Subcutaneous adipose tissue (tissue), 4 donors: ENCODE data around the gene PTPRF. TPM values are rescaled to one million over a fixed set of nuclear protein-coding genes. Genes with fewer than 3 reads are reported as not detected.

ENCODE experiments used
- total RNA-seq, 4 donors: library from RNA; depleted of rRNA; stranded (reverse); fragments of >200 nt; gene quantifications; one replicate each; pipeline ENCODE4 v1.1.0, GENCODE V29; 2016
- TF ChIP-seq, protein P1 (sequence below): fragments of 450-650 bp; IDR thresholded peaks from one replicate; pipeline ENCODE4 v1.5.1; 2016; ENCODE audit warnings: low read depth, mild to moderate bottlenecking, control low read depth, antibody characterized with exemption, moderate library complexity

The PTPRF gene
- total RNA-seq, 4 donors from 2014 or later, result 99.4 to 416 (median 125) TPM

DNA sequence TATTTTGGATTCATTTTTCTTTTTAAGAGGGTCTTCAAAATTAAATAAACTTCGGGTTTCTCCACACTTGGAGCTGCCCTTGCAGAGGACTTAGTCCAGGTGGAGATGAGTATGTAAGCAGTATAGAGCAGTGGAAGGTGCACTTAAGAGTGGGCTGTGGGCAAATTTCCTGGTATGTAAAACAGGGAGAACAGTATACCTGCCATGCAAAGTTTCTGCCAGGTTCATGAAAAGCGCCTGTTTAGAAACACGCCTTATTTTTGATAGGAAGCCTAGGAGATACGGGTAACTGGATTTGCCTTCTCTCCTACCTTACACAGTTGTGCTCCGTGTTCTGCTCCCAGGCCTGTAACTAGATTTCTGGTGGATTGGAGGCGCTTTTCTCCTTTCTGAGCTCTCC, 120.5 kb downstream of the PTPRF start:
- TF ChIP-seq, protein P1, sequence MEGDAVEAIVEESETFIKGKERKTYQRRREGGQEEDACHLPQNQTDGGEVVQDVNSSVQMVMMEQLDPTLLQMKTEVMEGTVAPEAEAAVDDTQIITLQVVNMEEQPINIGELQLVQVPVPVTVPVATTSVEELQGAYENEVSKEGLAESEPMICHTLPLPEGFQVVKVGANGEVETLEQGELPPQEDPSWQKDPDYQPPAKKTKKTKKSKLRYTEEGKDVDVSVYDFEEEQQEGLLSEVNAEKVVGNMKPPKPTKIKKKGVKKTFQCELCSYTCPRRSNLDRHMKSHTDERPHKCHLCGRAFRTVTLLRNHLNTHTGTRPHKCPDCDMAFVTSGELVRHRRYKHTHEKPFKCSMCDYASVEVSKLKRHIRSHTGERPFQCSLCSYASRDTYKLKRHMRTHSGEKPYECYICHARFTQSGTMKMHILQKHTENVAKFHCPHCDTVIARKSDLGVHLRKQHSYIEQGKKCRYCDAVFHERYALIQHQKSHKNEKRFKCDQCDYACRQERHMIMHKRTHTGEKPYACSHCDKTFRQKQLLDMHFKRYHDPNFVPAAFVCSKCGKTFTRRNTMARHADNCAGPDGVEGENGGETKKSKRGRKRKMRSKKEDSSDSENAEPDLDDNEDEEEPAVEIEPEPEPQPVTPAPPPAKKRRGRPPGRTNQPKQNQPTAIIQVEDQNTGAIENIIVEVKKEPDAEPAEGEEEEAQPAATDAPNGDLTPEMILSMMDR, result no peak

DNA sequence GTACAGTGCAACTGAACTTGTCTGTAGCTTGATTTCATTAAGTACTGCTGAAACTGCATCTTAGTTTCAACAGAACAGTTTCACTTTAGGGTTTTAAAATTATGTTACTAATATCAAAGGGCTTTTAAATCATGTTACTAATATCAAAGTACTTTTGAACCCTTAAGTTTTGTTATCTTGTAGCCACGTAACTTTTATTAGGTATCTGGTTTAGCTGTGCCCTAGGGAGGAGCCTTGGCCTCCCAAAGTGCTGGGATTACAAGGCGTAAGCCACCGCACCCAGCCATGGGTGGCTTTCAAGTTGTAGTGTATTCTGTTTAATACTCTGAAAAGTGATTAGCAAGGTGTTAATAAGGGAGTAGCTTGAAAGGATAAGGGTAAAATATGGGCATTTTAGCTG, 121.2 kb downstream of the PTPRF start:
- TF ChIP-seq, protein P1, result no peak

DNA sequence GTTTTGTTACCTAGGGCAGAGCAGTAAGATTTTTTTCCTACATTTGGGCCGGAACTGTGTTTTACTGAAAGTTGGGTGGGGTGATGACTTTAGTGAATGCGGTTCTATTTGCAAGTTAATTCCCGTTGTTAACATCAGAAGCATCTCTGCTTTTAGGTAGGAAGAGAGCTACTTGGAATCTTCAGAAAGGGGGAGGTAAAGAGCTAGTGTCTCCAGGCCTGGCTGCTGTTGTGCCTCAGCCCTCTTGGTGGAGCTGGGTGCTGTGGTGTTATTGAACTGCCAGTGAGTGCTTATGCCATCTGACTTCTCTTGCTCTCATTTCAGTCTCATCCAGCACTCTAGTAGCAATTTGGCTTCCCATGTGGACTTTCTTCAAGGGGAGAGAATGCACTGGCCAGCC, 122.7 kb downstream of the PTPRF start:
- TF ChIP-seq, protein P1, result no peak

DNA sequence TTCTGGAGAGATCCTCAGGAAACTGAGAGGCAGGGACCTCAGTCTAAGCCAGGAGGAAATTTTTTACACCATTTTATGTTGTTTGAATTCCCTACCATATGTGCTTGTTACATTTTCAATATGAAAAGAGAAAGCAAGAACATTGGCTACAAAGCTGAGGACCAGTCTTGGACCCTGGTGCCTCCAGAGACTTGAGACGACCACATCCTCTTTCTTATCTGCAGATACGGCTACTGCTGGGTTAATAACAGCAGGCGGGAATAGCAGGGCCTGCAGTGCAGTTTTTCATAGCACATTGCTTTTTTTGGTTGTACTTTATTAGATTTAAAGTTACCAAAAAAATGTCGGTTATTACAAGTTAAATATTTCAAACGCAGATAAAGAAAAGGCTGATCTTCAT, 123.2 kb downstream of the PTPRF start:
- TF ChIP-seq, protein P1, result no peak

DNA sequence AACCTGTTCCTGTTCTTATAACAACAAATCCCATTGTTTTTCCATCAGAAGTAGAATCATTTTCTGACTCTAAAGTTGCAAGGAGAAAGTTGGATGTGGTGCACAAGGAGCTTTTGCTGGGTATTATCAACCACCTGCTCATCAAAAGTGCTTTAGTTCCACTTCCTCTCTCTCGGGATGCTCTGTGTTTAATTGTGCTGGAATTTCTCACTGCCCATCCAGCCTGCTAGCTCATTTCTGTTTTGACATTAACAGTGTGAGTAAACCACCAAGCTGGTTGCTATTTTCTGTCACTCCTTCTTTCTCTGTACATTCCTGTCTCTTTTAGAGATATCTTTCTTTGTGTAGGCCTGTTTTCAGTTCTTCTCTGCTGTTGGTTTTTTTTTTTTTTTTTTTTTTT, 125.3 kb downstream of the PTPRF start:
- TF ChIP-seq, protein P1, result no peak

DNA sequence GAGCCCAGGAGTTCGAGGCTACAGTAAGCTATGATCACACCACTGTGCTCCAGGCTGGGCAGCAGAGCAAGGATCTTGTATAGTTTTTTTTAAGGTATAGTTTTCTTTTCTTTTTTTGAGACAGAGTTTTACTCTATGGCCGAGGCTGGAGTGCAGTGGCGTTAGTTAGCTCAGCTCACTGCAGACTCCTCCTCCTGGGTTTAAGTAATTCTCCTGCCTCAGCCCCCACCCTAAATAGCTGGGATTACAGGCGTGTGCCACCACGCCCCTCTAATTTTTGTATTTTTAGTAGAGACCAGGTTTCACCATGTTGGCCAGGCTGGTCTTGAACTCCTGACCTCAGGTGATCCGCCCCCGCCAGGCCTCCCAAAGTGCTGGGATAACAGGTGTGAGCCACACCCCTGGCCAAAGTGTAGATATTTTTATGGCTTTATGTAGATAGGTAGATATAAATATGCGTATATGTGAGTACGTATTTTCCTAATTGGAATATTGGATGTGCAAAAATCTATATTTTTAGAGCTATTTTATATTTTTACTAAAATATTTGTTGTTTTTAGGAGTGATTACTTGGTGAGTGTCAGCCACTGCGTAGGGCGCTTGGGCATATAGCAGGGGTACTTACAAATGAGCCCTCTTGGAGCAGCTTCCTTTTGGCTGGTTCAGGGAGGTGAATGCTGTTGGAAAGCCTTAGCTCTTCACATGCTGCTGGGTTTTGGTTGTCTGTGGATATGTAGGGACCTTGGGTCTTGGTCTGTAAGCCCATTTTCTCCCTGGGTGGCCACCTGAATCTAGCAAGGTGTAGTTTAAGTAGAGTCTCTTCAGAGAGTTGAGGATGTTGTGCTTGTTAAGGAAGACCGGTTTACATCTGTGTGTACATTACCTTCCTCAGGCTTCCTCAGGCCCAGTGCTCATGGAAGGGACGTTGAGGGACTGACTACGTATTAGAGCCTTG, 128.8 kb downstream of the PTPRF start:
- TF ChIP-seq, protein P1, result no peak

DNA sequence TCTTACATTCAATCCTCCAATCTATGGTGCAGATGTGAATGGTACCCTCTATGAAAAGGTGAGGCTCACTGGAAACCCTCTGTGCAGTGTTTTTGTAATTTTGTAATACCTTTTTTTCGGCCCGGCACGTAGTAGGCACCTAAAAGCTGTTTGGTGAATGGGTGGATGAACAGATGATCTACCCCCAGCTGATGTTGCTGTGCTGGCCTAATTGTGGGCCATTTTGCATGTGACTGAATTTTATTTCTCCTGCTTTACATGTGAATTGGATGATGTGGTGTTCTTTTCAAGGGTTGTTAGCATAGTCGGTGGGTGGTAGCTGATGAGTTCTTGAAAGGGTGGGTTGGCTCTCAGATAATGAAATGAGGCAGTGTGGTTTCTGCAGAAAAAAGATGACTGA, 129.7 kb downstream of the PTPRF start:
- TF ChIP-seq, protein P1, result no peak
